Esophagus (tissue), 2 donors: Measurements from ENCODE around the gene MTMR2. TPM values are rescaled to one million over a fixed set of nuclear protein-coding genes. Genes with fewer than 3 reads are reported as not detected.
"Not testable (repeated sequence)": the region's sequence is repeated elsewhere in the genome, so short reads cannot be mapped to it uniquely, and the experiment has no call there.

Experiments used
- H3K27ac ChIP-seq, 2 donors: one replicate each; pipeline ENCODE4 v1.5.1; 2013; ENCODE audit warnings: low read depth in 2 of 2, mild to moderate bottlenecking in 2 of 2, inconsistent platforms in 1 of 2, low read length in 1 of 2, moderate library complexity in 1 of 2
- H3K27me3 ChIP-seq, 2 donors: one replicate each; pipeline ENCODE4 v1.6.1; 2013; ENCODE audit warnings: low read length in 2 of 2, control low read depth in 1 of 2, mild to moderate bottlenecking in 1 of 2; ENCODE audit not compliant: insufficient read depth in 2 of 2, control insufficient read depth in 1 of 2
- H3K36me3 ChIP-seq, 2 donors: one replicate each; pipeline ENCODE4 v1.6.1; 2013; ENCODE audit warnings: low read length in 1 of 2; ENCODE audit not compliant: control insufficient read depth in 2 of 2, insufficient read depth in 2 of 2
- H3K4me1 ChIP-seq, 2 donors: one replicate each; pipeline ENCODE4 v1.6.1; 2013; ENCODE audit warnings: low read length in 1 of 2; ENCODE audit not compliant: control insufficient read depth in 2 of 2, insufficient read depth in 2 of 2
- H3K4me3 ChIP-seq, 2 donors: one replicate each; pipeline ENCODE4 v1.5.1; 2013; ENCODE audit warnings: low read length in 2 of 2, mild to moderate bottlenecking in 2 of 2, low read depth in 1 of 2, moderate library complexity in 1 of 2
- H3K9me3 ChIP-seq, 2 donors: one replicate each; pipeline ENCODE4 v1.6.1; 2013; ENCODE audit warnings: mild to moderate bottlenecking in 2 of 2, low read depth in 1 of 2, low read length in 1 of 2, moderate library complexity in 1 of 2; ENCODE audit not compliant: control insufficient read depth in 2 of 2, insufficient read depth in 1 of 2
- WGBS, 2 donors: extraction: QIAGEN DNeasy Blood & Tissue Kit; methylation state at CpG; one replicate each; pipeline ENCODE4 v1.1.7; 2013; 5-methylcytosine and 5-hydroxymethylcytosine counted together
- polyA plus RNA-seq, 2 donors: library from polyadenylated mRNA; stranded (reverse); fragments of 200-250 nt; gene quantifications; one replicate each; pipeline ENCODE4 v1.2.3, GENCODE V29; 2013
- donor health status: healthy with polysubstance abuse.
- donor health status: Bipolar disorder and iron deficiency.

MTMR2 gene
- polyA plus RNA-seq, 2 donors, result 5.6 to 10.0 TPM

- peaks cover 0 to 2% of the 10 kb centered on the region in 2 donors for H3K36me3 ChIP-seq
- WGBS, 2 donors, result 85 to 90% methylated on average over 6 of the region's 6 CpGs
- no peak overlapping the region for H3K4me3 ChIP-seq
- H3K4me1 ChIP-seq, result no peaks in the 10 kb centered on the region
- no peaks in the 10 kb centered on the region for H3K9me3 ChIP-seq
- no peak overlapping the region for H3K27ac ChIP-seq
- no peaks in the 10 kb centered on the region for H3K27me3 ChIP-seq
Measured at GRCh38 chr11:95867105-95867504, 56.8 kb downstream of the MTMR2 start.

- WGBS, 2 donors, result 92 to 95% methylated on average over 2 of the region's 2 CpGs
- Histone ChIP-seq H3K27ac (no peak overlapping the region), H3K36me3 (peaks cover 0 to 2% of the 10 kb centered on the region in 2 donors), H3K9me3 (no peaks in the 10 kb centered on the region), H3K27me3 (no peaks in the 10 kb centered on the region), H3K4me1 (no peaks in the 10 kb centered on the region), H3K4me3 (no peak overlapping the region)
Measured at GRCh38 chr11:95863486-95864140, 60.3 kb downstream of the MTMR2 start.

DNA sequence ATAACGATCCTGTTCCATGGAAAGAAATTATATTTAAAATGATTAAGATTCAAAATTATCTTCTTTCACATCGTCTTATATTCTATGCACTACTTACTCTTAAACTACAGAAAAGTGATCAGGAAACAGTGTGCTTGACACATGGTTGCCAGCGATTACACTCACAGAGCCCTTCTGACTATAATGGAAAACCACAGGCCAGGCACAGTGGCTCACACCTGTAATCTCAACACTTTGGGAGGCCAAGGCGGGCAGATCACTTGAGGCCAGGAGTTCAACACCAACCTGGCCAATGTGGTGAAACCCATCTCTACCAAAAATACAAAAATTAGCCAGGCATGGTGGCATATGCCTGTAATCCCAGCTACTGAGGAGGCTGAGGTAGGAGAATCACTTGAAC is 63.9 kb downstream of the MTMR2 start:
- not testable (repeated sequence) for H3K4me3 ChIP-seq, H3K4me1 ChIP-seq, H3K27ac ChIP-seq, H3K27me3 ChIP-seq, H3K9me3 ChIP-seq, H3K36me3 ChIP-seq
- 92 to 93% methylated on average over 4 of the region's 4 CpGs for WGBS, 2 donors

GRCh38 chr11:95854362-95854761 is 69.5 kb downstream of the MTMR2 start:
- not testable (repeated sequence) for H3K4me1 ChIP-seq, H3K9me3 ChIP-seq, H3K27ac ChIP-seq, H3K36me3 ChIP-seq, H3K4me3 ChIP-seq, H3K27me3 ChIP-seq
- 82 to 88% methylated on average over 5 of the region's 5 CpGs for WGBS, 2 donors

DNA sequence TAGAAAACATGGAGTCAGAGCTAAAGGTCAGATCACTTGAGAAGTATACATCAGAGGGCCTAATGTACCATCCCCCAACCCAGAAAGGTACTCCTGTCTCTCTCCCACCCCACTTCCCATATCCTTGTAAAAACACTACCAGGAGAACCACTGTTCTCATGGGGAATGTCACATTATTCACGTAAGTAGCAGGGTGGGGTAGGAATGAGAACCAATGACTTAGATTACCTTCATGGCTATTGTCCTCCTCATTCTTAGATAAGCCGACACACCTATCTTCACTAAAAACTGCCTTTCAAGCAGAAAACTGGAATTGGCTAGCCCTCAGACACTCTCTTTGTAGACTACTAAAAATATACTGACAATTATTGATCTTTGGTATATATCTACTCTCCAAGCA is 70.0 kb downstream of the MTMR2 start:
- H3K36me3 ChIP-seq, result no peaks in the 10 kb centered on the region
- H3K27ac ChIP-seq, result no peak overlapping the region
- H3K9me3 ChIP-seq, result no peaks in the 10 kb centered on the region
- H3K27me3 ChIP-seq, result no peaks in the 10 kb centered on the region
- no peak overlapping the region for H3K4me3 ChIP-seq
- 88 to 93% methylated on average over 2 of the region's 2 CpGs for WGBS, 2 donors
- H3K4me1 ChIP-seq, result no peaks in the 10 kb centered on the region

DNA sequence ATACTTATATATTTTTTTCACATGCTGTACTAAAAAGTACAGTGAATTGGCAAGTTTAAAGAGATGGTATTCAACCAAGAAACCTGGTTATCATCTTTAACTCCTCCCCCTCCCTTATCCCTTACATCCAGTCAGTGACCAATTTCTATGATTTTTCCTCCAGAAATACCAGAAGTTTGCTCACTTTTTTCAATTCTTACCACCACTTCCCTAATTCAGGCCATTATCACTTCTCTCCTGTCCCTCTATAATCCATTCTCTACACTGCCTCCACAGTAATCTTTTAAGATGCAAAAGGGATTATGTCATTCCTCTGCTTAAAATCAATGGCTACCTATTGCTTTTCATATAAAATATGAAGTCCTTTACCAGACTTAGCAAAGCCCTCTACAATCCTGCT is 70.8 kb downstream of the MTMR2 start:
- Histone ChIP-seq H3K36me3 (no peaks in the 10 kb centered on the region), H3K4me1 (no peaks in the 10 kb centered on the region), H3K27ac (no peak overlapping the region), H3K27me3 (no peaks in the 10 kb centered on the region), H3K9me3 (no peaks in the 10 kb centered on the region), H3K4me3 (no peak overlapping the region)

GRCh38 chr11:95850137-95850536 is 73.8 kb downstream of the MTMR2 start:
- Histone ChIP-seq H3K4me1 (no peaks in the 10 kb centered on the region), H3K27ac (no peak overlapping the region), H3K4me3 (no peak overlapping the region), H3K9me3 (no peaks in the 10 kb centered on the region), H3K36me3 (no peaks in the 10 kb centered on the region), H3K27me3 (no peaks in the 10 kb centered on the region)

DNA sequence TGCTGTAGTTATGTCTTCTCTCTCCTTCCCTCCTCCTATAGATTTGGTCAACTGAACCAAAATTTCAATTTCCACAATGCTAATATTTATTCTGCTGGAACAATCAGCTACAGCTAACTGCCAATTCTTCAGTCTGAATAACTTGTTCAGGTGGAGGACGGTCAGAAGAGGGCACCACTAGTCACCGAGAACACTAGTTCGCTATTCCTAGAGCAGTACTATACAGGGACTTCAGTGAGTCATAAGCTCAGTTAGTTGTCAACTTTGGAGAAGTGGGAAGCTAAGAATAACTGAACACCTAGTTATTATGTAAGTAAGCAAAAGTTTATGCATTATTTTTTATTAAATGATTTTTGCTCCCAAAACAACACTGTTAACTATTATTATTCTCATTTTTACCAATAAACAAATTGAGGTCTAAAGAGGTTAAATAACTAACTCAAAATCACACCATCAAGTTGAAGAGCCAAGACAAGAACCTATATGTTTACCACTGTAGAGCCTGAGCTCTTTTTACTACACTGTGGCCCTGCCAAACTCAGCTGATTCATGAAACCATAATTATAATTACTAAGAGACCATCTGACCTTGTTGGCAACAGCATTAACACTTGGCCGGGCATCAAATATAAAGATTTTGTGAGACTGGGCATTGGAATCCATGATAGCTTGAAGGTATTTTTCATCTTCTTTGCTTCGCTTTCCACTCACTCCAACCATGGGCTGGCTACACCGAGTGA is 74.7 kb downstream of the MTMR2 start:
- H3K4me3 ChIP-seq, result no peak overlapping the region
- peaks cover 0 to 3% of the 10 kb centered on the region in 2 donors for H3K36me3 ChIP-seq
- no peaks in the 10 kb centered on the region for H3K4me1 ChIP-seq
- H3K9me3 ChIP-seq, result no peaks in the 10 kb centered on the region
- no peaks in the 10 kb centered on the region for H3K27me3 ChIP-seq
- no peak overlapping the region for H3K27ac ChIP-seq
- 68 to 70% methylated on average over 6 of the region's 6 CpGs for WGBS, 2 donors

DNA sequence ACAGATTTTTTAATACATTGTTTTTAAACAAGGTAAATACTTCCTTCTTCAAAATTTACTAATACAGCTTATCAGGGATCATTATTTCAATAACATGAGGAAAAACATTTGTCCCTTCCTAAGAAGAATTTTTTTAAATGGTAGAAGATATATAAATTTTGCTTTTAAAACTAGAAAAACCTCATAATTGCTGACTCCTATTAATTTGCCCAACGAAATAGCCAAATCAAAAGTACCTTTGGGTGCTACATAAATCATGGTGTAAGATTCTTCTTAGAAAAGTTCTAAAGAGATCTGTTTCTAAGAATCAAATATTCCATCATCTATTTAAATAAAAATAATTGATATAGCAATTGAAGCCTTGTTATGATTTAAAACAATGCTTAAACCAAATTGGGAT is 78.7 kb downstream of the MTMR2 start:
- Histone ChIP-seq H3K27ac (no peak overlapping the region), H3K4me1 (no peaks in the 10 kb centered on the region), H3K9me3 (no peaks in the 10 kb centered on the region), H3K36me3 (peaks cover 0 to 3% of the 10 kb centered on the region in 2 donors), H3K4me3 (no peak overlapping the region), H3K27me3 (no peaks in the 10 kb centered on the region)
- WGBS, 2 donors, result 90 to 96% methylated on average over 1 of the region's 1 CpG
